Muscle of back (tissue), 11 donors: ENCODE measurements around the gene HBS1L. TPM values are rescaled to one million over a fixed set of nuclear protein-coding genes. Genes with fewer than 3 reads are reported as not detected.
"Not testable (repeated sequence)": the region's sequence is repeated elsewhere in the genome, so short reads cannot be mapped to it uniquely, and the experiment has no call there.

Source experiments
- DNase-seq, 3 donors: peaks; one replicate each; pipeline versions ENCODE4 v3.0.0 to v3.0.0-alpha.2; 2013
- polyA plus RNA-seq, 10 donors: library from polyadenylated mRNA; unstranded; fragments of 120-200 nt; gene quantifications; one replicate each; pipeline ENCODE4 v1.2.1, GENCODE V29; 2013; ENCODE audit not compliant: insufficient read length in 10 of 10

HBS1L gene
- polyA plus RNA-seq, 10 donors, result 39.5 to 61.3 (median 45.3) TPM

DNA sequence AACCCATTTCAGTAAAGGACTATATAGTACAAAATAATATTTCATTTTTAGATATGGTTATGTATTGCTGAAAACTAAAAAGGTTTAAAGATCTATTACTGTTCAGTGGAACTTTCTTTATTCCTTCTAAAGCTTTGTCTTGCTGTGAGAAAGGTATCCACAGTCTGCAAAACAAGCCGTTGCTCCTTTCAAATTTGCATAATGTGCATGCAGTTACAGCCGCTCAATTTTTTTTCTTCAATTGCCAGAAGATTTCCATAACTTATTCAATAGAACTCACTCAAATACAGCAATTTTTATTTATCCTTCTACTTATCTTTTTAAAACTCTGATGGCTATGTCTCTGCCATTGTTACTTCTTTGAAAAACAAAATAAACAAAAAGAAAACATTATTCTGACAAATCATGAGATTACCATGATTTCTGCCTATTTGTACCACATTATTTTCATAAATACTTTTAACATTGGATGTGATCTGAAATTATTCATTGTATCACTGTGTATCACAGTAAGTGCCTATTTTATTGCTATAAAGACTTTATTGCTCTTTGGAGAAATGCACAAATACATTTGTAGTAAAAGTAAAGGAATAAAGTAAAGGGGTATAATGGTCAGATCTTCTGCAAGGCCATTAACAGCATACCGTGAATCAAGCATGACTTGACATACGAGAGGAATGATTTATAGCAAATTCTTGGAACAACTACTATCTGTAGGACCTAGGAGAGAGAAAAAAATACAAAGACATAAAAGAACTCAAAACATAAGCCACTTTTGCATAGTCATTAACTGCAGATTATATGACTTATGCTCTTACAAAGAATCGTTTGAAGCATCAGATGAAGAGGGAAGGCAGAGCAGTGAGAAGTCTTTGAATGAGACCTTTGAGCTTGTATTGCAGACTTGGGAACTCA is 29.6 kb upstream of the HBS1L start:
- DNase-seq, result no peak

DNA sequence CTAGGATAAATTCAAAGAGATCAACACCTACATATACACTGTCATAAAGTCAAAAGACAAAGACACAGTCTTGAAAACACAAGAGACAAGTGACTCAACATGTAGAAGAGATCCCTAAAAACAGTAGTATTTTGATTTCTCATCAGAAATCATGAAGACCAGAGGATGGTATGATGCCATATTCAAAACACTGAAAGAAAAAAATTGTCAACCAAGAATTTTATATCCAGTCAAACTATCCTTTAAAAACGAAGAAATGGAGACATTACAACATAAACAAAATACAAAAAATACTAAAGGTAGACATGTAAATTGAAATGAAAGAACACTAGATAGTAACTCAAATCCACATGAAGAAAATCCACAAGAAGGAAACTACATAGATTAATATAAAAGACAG is 27.3 kb upstream of the HBS1L start:
- DNase-seq, result no peak

DNA sequence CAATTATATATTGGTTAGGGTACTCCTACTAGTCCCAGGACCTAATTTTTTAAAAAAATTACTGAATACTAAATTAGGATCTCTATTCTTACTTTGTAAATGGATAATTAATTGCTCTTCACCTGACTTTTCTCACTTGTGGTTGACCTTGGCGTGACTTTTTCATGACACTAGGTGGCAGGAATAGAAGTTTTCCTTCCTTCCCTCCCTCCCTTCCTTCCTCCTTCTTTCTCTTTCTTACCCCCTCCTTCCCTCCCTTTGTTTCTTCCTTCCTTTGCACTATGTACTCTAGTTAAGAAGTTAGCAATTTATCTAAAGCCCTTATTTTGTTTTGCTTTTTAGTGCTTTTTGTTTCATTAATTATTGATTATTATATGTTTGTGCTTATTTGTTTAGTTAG is 20.4 kb upstream of the HBS1L start:
- DNase-seq, result no peak

DNA sequence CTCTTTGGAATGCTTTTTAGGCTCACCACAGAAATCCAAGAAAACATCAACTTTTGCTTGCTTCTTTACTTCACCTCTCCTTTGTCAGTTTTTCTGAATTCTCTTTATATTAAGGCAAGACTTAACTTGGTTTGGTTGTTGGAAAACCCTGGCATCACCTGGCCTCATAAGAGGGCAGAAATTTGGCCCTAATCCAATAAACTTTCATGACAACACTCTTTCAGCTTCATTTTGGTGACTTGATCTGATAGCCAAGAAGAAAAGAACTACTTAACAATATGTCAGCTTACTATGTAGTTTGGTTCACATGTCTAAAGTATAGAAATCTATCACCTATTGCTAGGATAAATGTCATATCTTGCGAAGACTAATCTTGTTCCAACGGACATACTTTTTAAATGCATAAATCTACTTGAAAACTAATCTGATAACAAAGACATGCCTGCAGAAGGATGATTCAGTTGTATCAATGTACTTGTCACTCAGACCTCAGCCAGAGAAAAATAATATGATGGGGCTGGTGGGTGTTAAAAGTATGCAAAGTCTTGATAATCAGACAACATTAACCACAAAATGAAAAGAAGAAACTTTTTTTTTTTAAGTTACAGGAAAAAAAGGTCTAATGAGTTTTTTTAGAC is 19.3 kb upstream of the HBS1L start:
- DNase-seq, result no peak

DNA sequence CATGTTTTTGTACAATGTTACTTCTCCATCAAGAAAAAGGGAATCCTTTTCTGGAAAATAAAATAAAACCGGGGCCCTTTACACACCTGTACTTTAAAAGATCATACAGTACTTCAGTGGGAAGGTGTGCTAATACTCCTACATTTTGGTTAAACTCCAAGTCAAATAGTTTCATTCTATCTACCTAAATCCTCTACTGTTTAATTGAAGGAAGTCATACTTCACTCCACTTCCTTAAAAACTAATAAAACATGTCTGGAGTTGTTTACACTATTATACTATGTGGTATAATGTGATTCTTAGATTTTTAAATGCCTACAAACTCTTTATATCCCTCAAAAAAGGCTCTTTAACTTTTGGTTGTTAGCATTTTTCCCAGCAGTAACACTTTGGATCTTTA is 18.6 kb upstream of the HBS1L start:
- no peak for DNase-seq

DNA sequence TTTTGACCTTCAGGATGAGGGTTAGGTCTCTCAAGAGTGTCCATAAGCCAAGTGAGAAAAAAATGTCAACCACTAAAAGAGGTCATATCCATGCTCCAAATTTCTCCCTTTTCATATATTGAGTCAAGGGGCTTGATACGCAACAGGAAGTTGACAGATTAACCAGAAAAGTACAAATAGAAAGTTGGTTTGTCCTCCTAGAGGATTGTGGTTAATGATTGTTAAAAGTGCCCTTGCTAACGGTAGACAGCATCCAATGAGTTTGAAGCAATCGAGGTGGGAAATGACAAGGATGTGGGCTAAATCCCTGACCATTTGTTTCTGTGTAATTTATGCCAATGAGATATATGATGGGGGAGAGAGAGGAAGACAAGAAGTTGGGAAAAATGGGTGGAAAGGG is 18.1 kb upstream of the HBS1L start:
- no peak for DNase-seq

DNA sequence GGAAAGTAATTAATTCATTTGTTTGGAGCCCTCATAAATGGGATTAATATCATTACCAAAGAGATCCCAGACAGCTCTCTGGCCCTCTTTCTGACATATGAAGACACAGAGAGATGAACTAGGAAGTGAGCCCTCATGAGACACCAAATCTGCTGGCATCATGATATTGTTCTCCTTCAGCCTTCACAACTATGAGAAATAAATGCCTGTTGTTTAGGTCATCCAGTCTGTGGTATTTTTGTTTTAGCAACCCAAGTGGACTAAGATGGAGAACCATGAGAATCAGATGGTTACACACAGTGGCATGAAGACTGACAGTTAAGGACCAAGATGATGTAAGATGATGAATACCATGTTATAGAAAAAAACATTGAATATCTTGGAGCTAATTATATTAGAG is 16.9 kb upstream of the HBS1L start:
- DNase-seq, result no peak

DNA sequence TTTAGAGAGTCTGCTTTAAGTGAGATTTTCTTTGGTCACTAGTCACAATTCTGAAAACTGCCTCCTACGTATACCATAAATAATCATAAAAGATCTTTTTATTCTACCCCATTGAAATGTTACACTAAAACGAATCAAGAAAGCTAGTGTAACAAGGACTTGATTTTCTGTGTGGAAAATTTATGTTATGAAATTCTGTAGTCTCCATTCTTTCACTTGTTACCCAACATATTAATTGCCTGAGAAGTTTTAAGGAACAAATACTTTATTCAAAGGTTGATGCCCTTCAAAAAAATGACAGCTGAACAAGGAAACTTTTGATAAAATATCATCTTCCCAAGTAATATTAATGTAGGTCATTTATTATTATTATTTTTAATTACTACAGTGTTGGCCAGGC is 13.3 kb upstream of the HBS1L start:
- no peak for DNase-seq

DNA sequence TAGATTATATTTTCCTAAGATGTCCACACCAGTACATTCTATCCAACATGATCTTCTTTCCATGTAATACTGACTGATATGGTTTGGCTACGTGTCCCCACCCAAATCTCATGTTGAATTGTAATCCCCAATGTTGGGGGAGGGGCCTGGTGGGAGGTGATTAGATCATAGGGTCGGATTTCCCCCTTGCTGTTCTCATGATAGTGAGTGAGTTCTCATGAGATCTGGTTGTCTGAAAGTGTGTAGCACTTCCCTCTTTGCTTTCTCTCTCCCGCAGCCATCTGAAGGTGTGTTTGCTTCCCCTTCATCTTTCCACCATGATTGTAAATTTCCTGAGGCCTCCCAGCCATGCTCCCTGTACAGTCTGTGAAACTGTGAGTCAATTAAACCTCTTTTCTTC is 12.2 kb upstream of the HBS1L start:
- no peak for DNase-seq

DNA sequence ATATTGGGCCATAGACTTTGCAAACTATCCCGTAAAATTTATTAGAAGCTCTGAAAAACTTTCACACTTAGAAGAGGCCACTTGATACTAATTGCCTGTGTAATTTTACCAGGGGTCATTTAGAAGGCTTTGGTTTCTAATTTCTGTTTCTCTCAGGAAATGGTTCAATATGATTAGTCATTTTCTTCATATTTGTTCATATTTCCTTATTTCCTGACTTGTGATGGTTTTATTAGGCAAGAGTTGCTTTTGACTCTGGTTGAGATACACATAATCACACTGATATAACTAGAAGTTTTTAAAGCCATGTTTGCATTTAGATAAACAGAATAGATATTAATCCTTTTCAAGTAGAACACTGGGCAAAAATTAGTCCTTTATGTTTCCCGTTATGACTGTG is 11.8 kb upstream of the HBS1L start:
- DNase-seq, result no peak

DNA sequence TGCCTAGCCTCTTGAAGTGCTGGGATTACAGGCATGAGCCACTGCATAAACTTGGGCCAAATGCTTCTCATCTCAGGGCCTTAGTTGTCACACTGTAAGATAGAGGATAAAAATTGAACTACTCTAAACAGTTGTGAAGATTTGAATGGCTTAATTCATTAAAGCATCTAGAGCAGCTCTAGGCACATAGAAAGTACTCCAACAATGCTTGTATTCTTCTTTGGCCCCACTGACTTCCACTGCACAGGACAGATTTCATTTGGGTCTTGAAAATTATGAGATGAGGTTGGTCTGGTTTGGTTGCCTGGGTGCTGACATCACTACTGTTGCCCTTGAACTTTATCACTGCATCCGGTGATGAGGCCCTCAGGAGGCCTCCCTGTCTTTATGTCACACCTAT is 10.0 kb upstream of the HBS1L start:
- no peak for DNase-seq

DNA sequence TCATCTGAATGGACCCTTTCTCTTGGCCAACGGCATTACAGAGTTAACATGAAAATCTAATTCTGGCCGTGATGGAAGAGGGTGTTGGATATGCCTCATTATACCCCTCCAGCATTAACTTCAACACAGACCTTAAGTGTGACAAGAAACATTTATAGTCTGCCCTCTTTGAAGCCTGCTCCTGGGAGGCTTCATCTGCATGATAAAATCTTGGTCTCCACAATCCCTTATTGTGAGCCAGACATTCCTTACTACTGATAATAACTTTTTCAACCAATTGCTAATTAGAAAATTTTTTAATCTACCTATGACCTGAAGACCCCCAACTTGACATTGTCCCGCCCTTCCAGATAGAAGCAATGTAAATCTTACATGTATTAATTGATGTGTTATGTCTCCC is 9.3 kb upstream of the HBS1L start:
- no peak for DNase-seq

DNA sequence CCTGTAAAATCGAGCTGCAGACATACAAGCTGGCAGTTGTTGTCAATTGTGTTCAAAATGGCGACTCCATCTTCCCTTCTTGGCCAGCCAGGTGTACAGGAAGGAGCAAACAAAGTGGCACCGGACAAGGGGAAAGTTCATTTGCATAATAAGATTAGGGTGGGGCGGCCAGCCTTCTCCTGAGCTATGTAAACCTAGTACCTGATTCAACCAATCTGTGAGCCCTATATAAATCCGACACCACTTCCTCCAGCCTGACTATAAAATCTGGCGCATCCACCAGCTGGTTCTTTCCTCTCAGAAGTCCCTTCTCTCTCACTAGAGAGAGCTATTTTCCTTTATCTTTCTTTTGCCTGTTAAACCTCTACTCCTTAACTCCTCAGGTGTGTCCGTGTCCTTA is 8.1 kb upstream of the HBS1L start:
- DNase-seq, result no peak

DNA sequence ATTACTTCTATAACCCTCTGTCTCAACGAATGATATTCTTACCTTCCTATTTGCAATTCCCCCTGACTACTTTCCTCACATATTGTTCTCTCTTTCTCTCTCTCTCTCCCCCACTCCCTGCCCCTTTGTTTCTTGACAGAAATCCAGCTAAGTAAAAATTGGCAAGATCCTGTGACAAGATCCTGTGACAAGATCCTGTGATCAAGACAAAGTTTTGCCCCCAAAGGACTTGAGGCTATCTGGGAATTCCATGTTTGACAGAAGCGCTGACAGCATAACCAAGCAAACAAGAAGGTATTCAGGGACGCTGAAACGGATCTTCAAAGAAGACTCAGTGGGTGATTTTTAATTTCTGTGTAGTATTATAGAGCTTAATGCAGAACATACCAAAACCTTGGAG is 5.5 kb upstream of the HBS1L start:
- DNase-seq, result no peak

DNA sequence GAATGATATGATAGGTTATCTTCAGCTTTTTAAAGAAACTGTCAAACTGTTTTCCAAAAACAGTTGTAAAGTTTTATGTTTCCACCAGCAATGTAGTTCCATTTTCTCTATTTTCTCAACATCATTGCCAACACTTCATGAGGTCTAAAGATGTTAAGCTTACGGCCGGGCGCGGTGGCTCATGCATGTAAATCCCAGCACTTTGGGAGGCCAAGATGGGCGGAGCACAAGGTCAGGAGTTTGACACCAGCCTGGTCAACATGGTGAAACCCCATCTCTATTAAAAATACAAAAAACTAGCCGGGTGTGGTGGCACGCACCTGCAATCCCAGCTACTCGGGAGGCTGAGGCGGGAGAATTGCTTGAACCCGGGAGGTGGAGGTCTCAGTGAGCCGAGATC is 3.7 kb upstream of the HBS1L start:
- DNase-seq, result not testable (repeated sequence)

DNA sequence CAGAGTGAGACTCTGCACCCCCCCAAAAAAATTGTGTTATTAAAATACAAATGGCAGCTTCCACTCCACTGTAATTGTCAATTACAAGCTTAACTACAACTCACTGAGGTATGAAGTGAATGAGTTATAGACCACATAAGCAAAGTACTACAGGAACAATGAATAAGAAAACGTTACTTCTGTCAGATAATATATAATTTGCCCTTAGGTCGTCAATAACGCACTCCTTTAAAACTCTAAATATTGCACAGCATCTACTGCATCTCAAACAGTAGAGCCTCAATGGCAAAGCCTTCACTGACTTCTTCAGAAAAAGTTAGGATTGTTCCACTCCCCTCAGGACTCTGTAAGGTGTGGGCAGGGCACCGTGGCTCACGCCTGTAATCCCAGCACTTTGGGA is 2.0 kb upstream of the HBS1L start:
- DNase-seq, result no peak

DNA sequence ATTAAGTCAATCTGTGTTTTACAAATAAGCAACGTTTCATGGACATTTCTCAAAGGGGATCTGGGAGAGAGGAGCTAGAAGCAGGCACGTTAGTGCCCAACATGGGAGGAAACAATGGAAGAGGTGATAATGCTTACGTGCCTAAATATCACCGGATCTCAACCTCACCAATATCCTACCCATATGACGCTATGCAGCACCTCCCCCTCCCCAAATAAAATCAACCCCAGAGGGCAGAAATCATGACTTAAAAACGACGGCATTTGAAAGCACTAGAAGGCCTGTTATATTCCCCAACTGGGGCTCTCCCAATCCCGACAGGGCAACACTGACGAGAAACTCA is 425 bp downstream of the HBS1L start:
- DNase-seq, result no peak

DNA sequence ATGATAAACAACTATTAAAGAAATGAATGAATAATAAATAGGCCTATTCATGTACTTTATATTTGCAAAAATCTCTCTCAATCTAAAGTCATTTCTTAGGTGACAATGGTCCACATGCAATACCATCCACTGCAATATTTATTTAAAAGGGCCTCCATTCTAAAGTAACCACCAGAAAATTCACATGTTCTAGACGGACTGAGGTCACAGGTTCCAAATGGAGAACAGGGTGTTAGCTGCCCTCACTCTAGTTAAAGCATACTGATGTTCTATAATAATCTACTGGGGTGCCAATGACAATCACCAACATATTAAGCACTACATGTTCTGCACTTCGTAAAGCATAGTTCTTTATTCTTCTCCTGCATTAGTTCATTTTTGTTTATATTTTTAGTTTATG is 1.2 kb downstream of the HBS1L start:
- no peak for DNase-seq

DNA sequence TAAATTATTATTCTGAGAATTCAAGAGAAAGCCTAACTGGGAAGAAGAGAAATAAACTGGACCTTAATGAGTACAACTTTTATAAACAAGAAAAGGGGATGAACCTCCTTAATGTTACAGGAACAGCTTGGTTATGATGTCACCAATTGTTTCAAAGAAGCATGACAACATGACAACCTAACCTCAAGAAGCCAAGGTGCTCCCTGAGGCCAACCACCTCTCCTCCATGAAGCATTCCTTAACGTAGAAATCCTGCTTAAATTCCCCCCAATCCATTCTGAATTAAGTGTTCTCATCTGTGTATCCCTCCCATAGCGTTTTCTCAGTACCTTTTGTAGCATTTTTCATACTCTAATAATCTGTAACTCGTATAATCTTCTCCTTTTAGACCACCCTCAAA is 1.7 kb downstream of the HBS1L start:
- DNase-seq, result no peak

DNA sequence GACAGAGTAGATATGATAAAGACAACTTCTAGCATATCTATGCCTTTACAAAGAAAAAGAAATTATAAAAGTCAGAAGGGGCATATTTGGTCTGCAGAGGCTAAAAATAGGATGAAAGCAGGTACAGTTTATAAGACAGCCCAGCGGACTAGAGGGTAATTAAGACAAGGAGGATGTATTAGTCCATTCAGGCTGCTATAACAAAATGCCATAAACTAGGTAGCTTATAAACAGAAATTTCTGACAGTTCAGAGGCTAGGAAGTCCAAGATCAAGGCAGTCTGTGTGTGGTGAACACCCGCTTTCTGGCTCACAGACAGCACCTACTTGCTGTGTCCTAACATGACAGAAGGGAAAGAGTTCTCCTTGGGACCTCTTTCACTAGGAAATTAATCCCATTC is 5.7 kb downstream of the HBS1L start:
- DNase-seq, result no peak

DNA sequence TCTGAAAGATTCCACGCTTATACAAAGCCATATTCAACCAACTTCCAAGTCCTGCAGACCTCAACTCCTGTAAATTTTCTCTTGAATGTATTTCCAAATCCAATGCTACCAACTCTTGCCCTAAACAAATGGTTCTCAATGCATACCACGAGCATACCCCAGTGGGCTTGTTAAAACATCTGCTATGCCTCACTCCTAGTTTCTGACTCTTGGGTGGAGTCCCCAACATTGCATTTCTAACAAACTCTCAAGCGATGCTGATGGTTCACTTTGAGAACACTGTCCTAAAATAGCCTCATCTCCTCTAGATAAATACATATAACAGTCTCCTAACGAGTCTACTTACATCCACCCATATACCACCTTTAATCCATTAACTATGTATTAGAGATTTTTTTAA is 7.3 kb downstream of the HBS1L start:
- no peak for DNase-seq

DNA sequence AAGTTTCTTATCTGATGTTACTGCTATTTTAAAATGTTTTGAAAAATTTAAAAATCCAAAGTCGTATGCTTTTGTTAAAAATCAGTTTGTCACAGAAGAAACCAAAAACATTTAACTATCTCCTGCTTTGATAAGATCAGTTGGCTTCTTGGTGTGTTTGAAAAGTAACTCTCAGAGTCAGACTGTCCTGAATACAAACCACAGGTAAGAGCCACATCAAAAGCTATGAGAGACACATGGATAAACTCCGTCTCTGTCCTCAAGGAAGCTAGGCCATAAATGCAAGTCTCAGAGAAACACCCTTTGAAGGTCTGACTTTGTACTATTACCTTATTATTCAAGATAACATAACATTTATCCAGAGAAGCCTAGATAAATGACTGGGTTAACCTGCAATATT is 7.7 kb downstream of the HBS1L start:
- no peak for DNase-seq

DNA sequence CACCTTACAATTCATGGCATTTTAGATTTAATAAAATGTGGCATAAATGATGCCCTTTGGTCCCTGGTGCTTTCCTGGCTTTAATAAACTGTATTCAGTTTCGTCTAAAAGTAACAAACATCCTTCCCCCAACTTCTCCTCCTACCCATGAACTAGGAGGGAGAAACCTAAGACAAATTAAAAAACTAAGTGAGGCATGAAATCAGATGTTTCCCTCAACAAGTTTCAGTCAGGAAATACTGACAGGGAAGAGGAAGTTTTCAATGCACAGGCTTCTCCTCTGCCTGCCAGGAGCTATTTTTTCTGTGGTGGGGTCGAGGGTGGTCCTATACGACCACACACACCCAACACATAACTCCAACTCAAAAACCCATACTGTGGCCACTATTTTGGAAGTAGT is 10.0 kb downstream of the HBS1L start:
- no peak for DNase-seq

DNA sequence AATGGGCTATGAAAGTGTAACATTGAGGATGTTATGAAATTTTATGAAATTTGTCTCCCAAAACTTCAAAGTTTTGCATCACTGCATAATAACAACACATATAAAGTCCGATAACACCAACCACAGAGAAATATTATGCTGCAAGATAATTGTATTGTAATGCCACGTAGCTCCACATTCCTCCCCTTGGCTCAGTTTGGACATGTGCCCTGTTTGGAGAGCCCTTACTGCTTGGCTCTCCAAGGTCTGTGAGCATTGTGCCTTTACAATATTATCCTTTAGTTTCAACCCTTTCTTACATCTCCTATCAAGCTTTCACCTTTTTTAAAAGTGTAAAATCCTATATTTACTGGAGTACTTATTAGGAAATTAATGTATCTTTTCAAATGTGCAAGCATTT is 10.8 kb downstream of the HBS1L start:
- no peak for DNase-seq
